Activated naive CD4-positive, alpha-beta T cell treated with anti-CD3 and anti-CD28 coated beads, Interleukin-2, amount 10 ng/mL, durations not matched to agents 7 days and 5 days (primary cell): ENCODE data around the gene PSME3IP1.

Experiments used
- CTCF ChIA-PET: fragments of 350-600 bp; sonication (Branson Sonifier 250); formaldehyde crosslinking; loops from one replicate; lab custom pipeline; 2021; ENCODE audit warnings: antibody characterized with exemption; lab: Charles Lee
- DNase-seq: peaks from one replicate; pipeline ENCODE4 v3.0.0-alpha.2; 2020
- H3K27ac Mint-ChIP-seq: one replicate; pipeline ENCODE4 v1.8.0; 2021; ENCODE audit warnings: mild to moderate bottlenecking, moderate library complexity, mixed read lengths
- H3K27me3 Mint-ChIP-seq: one replicate; pipeline ENCODE4 v1.8.0; 2021; ENCODE audit warnings: mild to moderate bottlenecking, mixed read lengths
- H3K36me3 Mint-ChIP-seq: one replicate; pipeline ENCODE4 v1.8.0; 2021; ENCODE audit warnings: mixed read lengths
- H3K4me1 Mint-ChIP-seq: one replicate; pipeline ENCODE4 v1.8.0; 2021; ENCODE audit warnings: mixed read lengths
- H3K4me3 Mint-ChIP-seq: one replicate; pipeline ENCODE4 v1.8.0; 2021; ENCODE audit warnings: mild to moderate bottlenecking, moderate library complexity, mixed read lengths
- H3K9me3 Mint-ChIP-seq: one replicate; pipeline ENCODE4 v1.8.0; 2021; ENCODE audit warnings: mixed read lengths

The PSME3IP1 gene

DNA sequence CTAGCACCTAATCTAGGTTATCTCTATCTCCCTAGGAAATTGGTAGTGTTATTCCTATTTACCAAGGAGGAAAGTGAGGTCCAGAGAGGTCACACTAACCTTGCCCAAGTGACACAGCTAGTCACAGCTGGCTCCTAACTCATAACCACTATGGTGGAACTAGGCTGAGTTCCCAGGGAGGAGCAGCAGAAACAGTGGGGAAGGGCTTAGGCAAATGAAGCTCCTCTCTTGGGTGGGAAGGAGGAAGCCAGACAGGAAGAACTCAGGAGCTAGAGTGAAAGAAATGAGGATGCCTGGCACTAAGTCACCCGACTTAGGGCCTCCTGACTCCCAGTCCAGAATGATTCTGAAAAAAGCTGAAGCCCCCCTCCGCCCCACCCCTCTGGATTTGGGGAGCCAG lies 34.5 kb downstream of the PSME3IP1 start:
- Mint-ChIP-seq H3K4me1 (peaks cover 48% of the 10 kb centered on the region), H3K27ac (no peak overlapping the region), H3K27me3 (no peaks in the 10 kb centered on the region), H3K9me3 (no peaks in the 10 kb centered on the region), H3K36me3 (peaks cover 36% of the 10 kb centered on the region), H3K4me3 (no peak overlapping the region)
- no peak for DNase-seq
- CTCF ChIA-PET: interaction anchor here (1.1 to 1.6 kb wide), 5 partner anchors 8 to 162 kb away, joined by 3 to 9 read pairs (median 4); partner anchors contain the start of gene NLRC5

DNA sequence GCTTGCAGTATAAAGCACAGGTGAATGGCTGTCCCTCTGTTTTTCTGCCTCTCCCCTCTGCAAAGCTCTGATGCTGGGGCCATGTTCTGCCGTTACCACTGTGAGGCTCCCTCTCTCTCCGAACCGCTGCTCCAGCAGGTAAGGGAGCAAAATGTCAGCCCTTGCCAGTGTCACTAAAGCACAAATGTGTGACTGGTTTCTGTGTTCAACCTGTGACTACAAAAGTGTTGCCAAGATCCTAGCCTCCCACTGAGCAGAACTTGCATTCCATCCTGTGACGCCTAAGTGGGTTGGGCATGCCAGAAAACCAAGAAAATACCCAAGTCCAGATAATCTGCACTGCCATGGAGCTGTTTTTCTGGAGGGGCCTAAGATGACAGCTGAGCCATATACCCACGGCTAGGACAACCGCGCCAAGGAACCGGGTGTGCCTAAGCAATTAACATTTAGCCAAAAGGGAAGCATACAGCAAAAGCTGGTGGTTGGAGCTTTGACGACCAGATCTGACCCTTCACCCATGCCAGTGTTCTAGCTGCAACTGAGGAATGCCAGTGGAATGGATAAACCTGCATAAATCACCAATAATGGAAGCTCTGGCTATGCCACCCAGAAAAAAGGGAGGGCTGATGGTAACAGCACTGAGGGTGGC lies 35.0 kb downstream of the PSME3IP1 start:
- DNase-seq: no peak

DNA sequence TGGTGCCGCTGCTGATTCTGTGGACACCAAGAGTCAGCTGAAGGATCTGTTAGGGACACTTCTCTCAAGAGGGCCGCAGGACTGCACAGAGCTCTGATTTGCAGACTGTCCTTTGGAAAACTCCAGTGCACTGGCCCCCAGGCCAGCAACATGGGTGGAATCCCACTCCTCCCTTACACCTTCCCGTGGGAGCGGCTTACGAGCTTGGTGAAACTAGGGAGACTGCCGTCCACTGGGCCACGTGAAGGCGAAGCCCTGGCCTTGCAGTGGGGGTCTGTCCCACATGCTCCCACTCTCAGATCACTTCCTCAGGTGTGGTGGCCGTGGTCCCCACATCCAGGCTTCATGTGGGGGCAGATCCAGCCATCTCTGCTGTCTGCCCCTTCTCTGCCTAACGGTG lies 36.4 kb downstream of the PSME3IP1 start:
- Mint-ChIP-seq H3K27ac (no peak overlapping the region), H3K36me3 (peaks cover 28% of the 10 kb centered on the region), H3K9me3 (no peaks in the 10 kb centered on the region), H3K27me3 (no peaks in the 10 kb centered on the region), H3K4me3 (no peak overlapping the region), H3K4me1 (peaks cover 34% of the 10 kb centered on the region)
- no peak for DNase-seq
- CTCF ChIA-PET: interaction anchor here (1.0 kb wide), 1 partner anchor 65 kb away, joined by 3 read pairs; no protein-coding TSS in a partner anchor

More for the DNA sequence above, 35.0 kb downstream of the PSME3IP1 start:
- peaks cover 42% of the 10 kb centered on the region for H3K4me1 Mint-ChIP-seq
- no peak overlapping the region for H3K4me3 Mint-ChIP-seq
- CTCF ChIA-PET: interaction anchor here (1.1 to 1.6 kb wide), 3 partner anchors 54 to 161 kb away, joined by 3 to 5 read pairs (median 4); partner anchors contain the start of gene NLRC5
- H3K27me3 Mint-ChIP-seq: no peaks in the 10 kb centered on the region
- peaks cover 31% of the 10 kb centered on the region for H3K36me3 Mint-ChIP-seq
- H3K9me3 Mint-ChIP-seq: no peaks in the 10 kb centered on the region
- H3K27ac Mint-ChIP-seq: no peak overlapping the region

DNA sequence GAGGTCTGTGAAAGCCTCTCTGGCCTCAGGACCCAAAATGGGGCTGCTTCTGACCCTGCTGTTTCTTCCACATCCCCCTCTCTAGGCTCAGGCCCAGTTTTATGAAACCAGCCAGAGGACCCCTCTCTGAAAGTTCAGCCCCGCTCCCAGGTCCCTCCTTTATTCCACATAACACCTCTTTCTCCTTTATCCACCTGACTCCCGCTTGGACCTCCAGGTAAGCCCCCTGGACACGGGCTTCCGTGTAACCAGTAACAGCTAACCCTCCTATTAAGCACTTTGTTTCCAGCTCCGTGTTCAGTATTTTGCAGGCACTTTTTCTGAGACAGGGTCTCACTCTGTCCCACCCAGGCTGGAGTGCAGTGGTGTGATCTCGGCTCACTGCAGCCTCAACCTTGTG lies 37.4 kb downstream of the PSME3IP1 start:
- H3K27me3 Mint-ChIP-seq: no peaks in the 10 kb centered on the region
- no peak overlapping the region for H3K27ac Mint-ChIP-seq
- peaks cover 35% of the 10 kb centered on the region for H3K4me1 Mint-ChIP-seq
- H3K9me3 Mint-ChIP-seq: no peaks in the 10 kb centered on the region
- DNase-seq: no peak
- CTCF ChIA-PET: interaction anchor here (0.6 to 1.4 kb wide), 3 partner anchors 56 to 64 kb away, joined by 3 read pairs; partner anchors contain the start of gene CPNE2
- no peak overlapping the region for H3K4me3 Mint-ChIP-seq
- H3K36me3 Mint-ChIP-seq: peaks cover 19% of the 10 kb centered on the region

DNA sequence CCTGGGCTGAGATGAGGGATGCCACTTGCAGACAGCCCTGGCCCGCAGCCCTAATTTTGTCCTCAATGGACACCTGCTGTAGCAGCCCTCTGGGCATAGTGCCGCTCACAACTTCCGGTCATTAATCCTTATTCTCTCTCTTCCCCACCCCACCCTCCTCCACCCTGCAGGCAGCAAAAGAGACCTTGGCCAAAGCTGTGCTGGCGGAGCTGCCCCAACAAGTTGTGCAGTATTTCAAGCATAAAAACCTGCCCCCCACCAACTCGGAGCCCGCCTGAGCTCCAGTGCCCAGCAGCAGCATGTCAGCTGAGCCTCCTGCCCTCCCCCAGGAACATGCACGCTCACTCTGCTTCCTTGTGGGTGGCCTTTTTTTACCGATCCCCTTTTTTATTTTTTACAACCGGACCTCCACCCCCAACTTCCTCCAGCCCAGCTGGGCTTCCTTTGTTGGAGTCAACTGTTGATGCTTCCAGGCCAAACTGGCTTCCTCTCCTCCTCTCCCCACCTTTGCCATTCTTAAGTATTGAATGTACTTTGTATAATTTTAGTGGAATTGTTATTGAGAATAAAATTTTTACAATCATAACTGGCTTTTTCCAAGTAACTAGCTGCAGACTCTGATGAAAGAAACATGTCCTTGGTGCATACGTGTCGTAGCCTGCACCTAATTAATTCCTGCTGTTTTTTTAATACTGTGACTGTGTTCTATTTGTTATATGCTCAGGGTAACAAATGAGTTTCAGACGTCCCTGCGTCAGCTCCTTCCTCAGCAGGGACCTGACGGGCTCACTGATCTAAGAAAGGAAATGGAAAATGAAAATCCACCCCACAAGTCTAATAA lies 38.2 kb downstream of the PSME3IP1 start:
- no peak for DNase-seq
- no peaks in the 10 kb centered on the region for H3K9me3 Mint-ChIP-seq
- H3K27ac Mint-ChIP-seq: peak overlapping the region; percentile 64
- no peaks in the 10 kb centered on the region for H3K27me3 Mint-ChIP-seq
- CTCF ChIA-PET: interaction anchor here (1.1 to 1.4 kb wide), 2 partner anchors 51 to 55 kb away, joined by 3 read pairs; partner anchors contain the start of gene CPNE2
- H3K4me3 Mint-ChIP-seq: no peak overlapping the region
- peaks cover 39% of the 10 kb centered on the region for H3K4me1 Mint-ChIP-seq
- H3K36me3 Mint-ChIP-seq: peaks cover 11% of the 10 kb centered on the region

DNA sequence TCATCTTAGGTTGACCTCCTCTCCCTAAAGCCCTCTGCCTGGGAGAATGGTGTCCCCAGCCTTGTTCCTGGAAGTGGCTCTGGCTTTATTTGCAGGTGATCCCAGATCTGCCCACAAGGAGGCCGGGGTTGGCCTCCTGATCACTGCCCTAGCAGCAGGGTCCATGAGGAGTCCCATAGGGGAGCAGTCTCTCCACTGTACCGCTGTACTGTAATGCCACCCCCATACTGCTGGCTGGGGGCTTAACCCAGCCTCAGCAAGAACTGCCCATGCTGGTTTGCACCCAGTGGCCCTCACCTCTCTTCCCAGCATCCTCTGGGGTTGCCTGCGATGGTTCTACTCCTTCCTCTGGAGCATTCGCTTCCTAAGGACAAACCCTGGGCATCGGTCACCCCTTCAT lies 39.1 kb downstream of the PSME3IP1 start:
- CTCF ChIA-PET: no interaction called here
- Mint-ChIP-seq H3K4me3 (no peak overlapping the region), H3K36me3 (peaks cover 7% of the 10 kb centered on the region), H3K9me3 (no peaks in the 10 kb centered on the region), H3K4me1 (peaks cover 39% of the 10 kb centered on the region), H3K27ac (no peak overlapping the region), H3K27me3 (no peaks in the 10 kb centered on the region)
- DNase-seq: no peak

DNA sequence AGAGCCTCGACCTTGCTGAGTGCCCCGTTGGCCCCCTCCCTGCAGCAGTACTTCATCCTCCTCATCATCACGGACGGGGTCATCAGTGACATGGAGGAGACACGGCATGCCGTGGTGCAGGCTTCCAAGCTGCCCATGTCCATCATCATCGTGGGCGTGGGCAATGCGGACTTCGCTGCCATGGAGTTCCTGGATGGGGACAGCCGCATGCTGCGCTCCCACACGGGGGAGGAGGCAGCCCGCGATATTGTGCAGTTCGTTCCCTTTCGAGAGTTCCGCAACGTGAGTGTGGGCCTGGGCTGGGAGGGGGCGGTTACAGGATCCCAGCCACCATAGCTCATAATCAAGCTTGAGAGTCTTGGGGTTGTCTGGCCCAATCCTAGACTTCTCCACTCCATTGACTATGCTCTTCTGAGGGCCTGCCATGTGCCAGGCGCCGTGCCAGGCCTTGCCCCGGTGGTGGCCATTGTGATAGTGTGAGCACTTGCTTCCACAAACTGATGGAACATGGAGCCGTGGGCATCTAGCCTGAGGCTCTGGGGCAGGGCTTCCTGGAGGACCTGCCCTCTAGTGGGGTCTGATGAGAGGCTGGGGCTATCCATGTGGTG lies 39.7 kb downstream of the PSME3IP1 start:
- Mint-ChIP-seq H3K27ac (no peak overlapping the region), H3K27me3 (no peaks in the 10 kb centered on the region), H3K9me3 (no peaks in the 10 kb centered on the region), H3K36me3 (peaks cover 7% of the 10 kb centered on the region), H3K4me1 (peaks cover 40% of the 10 kb centered on the region), H3K4me3 (no peak overlapping the region)
- DNase-seq: no peak
- CTCF ChIA-PET: interaction anchor here (2.2 kb wide), 1 partner anchor 54 kb away, joined by 5 read pairs; the partner anchor contains the start of gene CPNE2

DNA sequence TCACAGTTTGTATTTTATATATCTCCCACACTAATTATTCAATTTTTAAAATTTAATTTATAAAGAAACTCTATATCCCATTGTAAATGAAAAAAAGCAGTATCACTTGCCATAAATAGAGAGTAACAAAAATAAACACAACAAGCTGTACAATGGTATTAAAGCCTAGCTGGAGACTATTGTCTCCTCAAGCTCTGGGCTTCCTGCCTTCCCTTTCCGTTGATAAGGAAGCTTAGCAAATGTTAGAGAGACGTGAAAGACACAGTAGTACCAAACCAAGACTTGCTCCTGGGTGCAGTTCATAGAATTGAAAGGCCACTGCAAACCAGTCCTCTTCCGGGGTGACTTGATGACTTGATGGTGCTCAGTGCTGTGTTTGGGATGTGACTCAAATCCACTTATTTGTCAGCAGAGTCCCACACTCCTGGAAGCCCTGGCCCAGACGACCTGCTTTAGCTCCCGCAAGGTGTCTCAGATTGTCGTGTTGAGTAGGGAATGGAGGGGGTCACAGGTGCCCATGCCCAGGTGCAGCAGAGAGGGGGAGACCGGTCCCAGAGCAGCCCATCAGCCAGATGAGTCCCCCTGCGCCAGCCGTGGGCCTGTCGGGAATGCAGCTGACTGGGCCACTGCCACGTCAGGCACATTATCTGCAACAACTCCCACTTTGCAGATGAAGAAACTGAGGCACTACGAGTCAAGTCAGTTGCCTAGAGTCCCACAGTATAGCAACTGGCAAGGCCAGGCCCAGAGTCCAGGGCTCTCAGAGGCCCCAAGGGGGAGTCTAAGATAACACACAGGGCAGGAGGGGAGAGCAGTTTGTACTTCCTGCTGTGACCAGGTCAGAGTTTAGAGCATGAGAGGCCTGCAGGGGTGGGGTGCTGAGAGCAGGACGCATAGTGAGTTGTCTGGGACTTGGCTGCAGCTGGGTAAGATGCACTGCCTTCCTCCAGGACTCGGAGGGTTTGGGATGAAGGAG lies 40.5 kb downstream of the PSME3IP1 start:
- no peaks in the 10 kb centered on the region for H3K9me3 Mint-ChIP-seq
- H3K4me3 Mint-ChIP-seq: no peak overlapping the region
- DNase-seq: no peak
- CTCF ChIA-PET: interaction anchor here (0.9 to 2.2 kb wide), 2 partner anchors 17 to 53 kb away, joined by 3 to 5 read pairs; partner anchors contain the start of gene CPNE2
- H3K36me3 Mint-ChIP-seq: peaks cover 7% of the 10 kb centered on the region
- no peaks in the 10 kb centered on the region for H3K27me3 Mint-ChIP-seq
- H3K4me1 Mint-ChIP-seq: peaks cover 48% of the 10 kb centered on the region
- peak overlapping the region; percentile 9 for H3K27ac Mint-ChIP-seq

DNA sequence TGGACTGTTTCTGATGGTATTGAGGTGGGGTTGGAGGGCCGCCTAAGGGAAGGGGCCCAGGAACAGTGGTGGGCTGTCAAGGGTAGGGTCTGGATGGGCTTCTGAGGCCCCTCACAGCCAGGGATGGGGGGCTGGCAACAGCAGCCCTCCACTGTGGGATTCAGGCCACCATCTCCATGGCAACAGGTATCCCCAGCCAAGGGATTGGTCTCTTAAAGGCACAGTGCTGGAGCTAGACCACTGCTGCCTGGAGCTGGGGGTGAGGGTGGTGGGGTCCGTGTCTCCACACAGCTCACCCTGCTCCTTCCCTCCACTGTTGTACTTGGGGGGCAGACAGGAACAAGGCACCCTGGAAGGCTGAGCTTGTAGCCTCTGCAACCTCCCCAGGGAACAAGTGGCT lies 41.8 kb downstream of the PSME3IP1 start:
- CTCF ChIA-PET: interaction anchor here (0.8 to 2.2 kb wide), 2 partner anchors 8 to 52 kb away, joined by 3 to 5 read pairs; partner anchors contain the start of gene CPNE2
- H3K36me3 Mint-ChIP-seq: peaks cover 7% of the 10 kb centered on the region
- H3K27me3 Mint-ChIP-seq: no peaks in the 10 kb centered on the region
- H3K4me1 Mint-ChIP-seq: peaks cover 60% of the 10 kb centered on the region
- H3K27ac Mint-ChIP-seq: no peak overlapping the region
- no peaks in the 10 kb centered on the region for H3K9me3 Mint-ChIP-seq
- H3K4me3 Mint-ChIP-seq: no peak overlapping the region
- no peak for DNase-seq

DNA sequence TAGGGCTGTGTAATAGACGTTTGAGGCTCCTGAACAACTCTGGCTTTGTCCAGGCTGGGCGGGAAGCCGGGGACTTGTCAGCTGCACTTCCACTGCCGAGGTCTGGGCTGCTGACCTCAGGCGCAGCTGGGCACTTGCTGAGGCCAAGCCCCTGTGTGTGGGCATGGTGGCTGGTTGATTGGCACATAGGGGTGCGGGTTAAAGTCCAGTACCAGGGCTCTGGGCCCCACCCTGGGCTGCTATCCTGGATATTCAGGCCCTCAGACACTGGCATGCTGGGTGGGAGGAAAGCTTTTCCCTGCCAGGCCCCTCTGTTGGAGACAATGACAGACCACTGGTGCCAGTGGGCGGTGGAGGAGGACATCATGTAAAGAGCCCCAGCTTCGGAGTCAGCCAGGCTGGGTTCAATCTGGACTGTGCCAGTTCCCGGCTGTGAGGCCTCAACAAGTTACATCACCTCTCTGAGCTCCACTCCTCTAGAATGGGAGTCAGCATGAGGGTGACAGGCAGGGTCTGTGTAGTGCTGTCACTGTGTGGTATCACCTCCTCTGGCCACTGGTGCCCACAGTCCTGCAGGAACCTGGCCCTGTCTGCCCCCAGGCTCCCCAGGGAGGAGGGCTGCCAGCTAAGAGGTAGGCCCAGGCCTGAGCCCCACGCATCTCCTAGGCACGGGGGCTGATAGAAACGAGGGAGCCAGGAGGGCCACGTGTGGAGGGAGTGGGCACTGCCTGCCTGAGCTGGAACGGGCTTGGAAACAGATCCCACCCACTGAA lies 42.5 kb downstream of the PSME3IP1 start:
- H3K36me3 Mint-ChIP-seq: peaks cover 4% of the 10 kb centered on the region
- peaks cover 64% of the 10 kb centered on the region for H3K4me1 Mint-ChIP-seq
- H3K9me3 Mint-ChIP-seq: no peaks in the 10 kb centered on the region
- CTCF ChIA-PET: interaction anchor here (0.8 to 1.4 kb wide), 3 partner anchors 9 to 178 kb away, joined by 3 read pairs; no protein-coding TSS in a partner anchor
- H3K4me3 Mint-ChIP-seq: no peak overlapping the region
- H3K27ac Mint-ChIP-seq: no peak overlapping the region
- DNase-seq: no peak
- no peaks in the 10 kb centered on the region for H3K27me3 Mint-ChIP-seq

DNA sequence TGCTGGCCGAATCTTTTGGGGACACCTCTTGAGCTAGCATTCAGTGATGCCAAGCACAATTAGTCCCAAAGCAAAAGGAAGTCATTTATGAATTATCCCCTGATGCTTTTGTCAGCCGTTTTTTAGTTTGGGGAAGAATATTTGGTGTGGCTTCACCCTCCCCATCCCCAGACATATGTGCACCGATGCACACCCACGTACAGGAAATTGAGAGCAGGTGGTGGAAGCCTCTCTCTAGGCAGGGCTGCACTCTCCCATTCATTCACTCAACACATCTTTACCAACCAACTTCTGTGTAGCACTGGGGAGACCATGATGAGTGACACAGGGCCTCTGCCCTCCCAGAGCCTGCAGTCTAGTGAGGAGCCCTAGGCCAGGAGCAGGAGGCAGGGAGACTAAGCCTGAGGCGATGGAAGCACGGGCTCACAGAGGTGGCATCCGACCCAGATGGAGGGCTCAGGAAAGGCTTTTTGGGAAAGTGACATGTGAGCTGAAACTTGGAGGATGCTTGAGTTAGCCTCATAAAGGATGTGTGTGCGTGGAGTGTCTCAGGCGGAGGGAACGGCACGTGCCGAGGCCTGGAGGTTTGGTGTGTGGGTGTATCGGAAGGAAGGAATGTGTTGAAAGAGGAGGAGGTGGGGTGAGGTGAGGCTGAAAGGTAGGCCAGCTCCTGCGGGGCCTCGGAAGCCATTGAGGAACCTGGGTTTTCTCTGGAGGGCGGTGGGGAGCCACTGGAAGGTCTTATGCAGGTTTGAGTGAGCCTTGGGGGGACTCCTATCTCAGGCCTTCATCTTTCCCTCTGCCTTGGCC lies 43.8 kb downstream of the PSME3IP1 start:
- peaks cover 60% of the 10 kb centered on the region for H3K4me1 Mint-ChIP-seq
- H3K4me3 Mint-ChIP-seq: no peak overlapping the region

More for the DNA sequence above, 43.8 kb downstream of the PSME3IP1 start:
- H3K27ac Mint-ChIP-seq: peak overlapping the region; percentile 88
- H3K36me3 Mint-ChIP-seq: peaks cover 1% of the 10 kb centered on the region
- H3K27me3 Mint-ChIP-seq: no peaks in the 10 kb centered on the region
- peak; percentile 42 for DNase-seq
- CTCF ChIA-PET: interaction anchor here (0.7 to 1.4 kb wide), 4 partner anchors 19 to 176 kb away, joined by 3 read pairs; no protein-coding TSS in a partner anchor
- H3K9me3 Mint-ChIP-seq: no peaks in the 10 kb centered on the region
